Hematopoietic multipotent progenitor cell treated with erythropoietin and hydrocortisone succinate and interleukin-3 and kit ligand, for 4 days (in vitro differentiated cells): ENCODE measurements around the gene KRTAP9-2.
"Not testable (repeated sequence)": the region's sequence is repeated elsewhere in the genome, so short reads cannot be mapped to it uniquely, and the experiment has no call there.

Source experiments
- DNase-seq: peaks from one replicate; pipeline ENCODE4 v3.0.0-alpha.2; 2015

KRTAP9-2 gene

GRCh38 chr17:41237116-41237515 is 10.7 kb downstream of the KRTAP9-2 start:
- DNase-seq, result not testable (repeated sequence)

DNA sequence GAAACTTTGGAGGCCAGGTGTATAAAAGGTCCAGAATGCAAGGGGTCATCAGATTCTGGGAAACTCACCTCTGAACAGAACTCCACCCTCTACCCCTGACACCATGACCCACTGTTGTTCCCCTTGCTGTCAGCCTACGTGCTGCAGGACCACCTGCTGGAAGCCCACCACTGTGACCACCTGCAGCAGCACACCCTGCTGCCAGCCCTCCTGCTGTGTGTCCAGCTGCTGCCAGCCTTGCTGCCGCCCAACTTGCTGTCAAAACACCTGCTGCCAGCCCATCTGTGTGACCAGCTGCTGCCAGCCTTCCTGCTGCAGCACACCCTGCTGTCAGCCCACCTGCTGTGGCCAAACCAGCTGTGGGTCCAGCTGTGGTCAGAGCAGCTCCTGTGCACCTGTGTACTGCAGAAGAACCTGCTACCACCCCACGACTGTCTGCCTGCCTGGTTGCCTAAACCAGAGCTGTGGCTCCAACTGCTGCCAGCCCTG is 11.5 kb downstream of the KRTAP9-2 start, which contains the start of gene KRTAP9-8:
Gene KRTAP9-8, plus strand, starts transcription at position 51 of the 489 bp plus-strand sequence. Its CDS starts 53 bp downstream, at position 104.
- not testable (repeated sequence) for DNase-seq

GRCh38 chr17:41246995-41247787 is 20.7 kb downstream of the KRTAP9-2 start:
- not testable (repeated sequence) for DNase-seq

DNA sequence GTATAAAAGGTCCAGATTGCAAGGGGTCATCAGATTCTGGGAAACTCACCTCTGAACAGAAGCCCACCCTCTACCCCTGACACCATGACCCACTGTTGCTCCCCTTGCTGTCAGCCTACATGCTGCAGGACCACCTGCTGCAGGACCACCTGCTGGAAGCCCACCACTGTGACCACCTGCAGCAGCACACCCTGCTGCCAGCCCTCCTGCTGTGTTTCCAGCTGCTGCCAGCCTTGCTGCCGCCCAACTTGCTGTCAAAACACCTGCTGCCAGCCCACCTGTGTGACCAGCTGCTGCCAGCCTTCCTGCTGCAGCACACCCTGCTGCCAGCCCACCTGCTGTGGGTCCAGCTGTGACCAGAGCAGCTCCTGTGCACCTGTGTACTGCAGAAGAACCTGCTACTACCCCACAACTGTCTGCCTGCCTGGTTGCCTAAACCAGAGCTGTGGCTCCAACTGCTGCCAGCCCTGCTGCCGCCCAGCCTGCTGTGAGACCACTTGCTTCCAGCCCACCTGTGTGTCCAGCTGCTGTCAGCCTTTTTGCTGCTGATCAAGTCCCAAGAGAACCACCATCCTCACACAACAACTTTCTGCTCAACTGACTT is 23.3 kb downstream of the KRTAP9-2 start, which contains the start of gene KRTAP9-4:
Gene KRTAP9-4, plus strand, starts transcription at position 51 of the 604 bp plus-strand sequence. Its CDS starts 34 bp downstream, at position 85.
- not testable (repeated sequence) for DNase-seq

GRCh38 chr17:41251261-41251660 is 24.8 kb downstream of the KRTAP9-2 start:
- DNase-seq, result no peak

GRCh38 chr17:41254861-41255260 is 28.4 kb downstream of the KRTAP9-2 start:
- DNase-seq, result no peak

GRCh38 chr17:41255381-41256290 is 29.2 kb downstream of the KRTAP9-2 start, which contains the start of gene KRTAP9-9:
KRTAP9-9 (plus strand) TSS chr17:41255384.
- DNase-seq, result not testable (repeated sequence)

GRCh38 chr17:41256291-41256685 is 29.8 kb downstream of the KRTAP9-2 start:
- no peak for DNase-seq

DNA sequence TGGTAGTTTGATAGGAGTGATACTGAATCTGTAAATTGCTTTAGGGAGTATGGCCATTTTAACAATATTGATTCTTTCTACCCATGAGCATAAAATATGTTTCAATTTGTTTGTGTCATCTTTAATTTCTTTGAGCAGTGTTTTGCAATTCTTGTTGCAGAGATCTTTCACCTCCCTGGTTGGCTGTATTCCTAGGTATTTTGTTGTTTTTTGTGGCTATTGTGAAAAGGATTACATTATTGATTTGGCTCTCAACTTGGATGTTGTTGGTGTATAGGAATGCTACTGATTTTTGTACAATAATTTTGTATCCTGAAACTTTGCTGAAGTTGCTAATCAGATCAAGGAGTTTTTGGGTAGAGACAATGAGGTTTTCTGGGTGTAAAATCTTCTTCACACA is 32.0 kb downstream of the KRTAP9-2 start:
- DNase-seq, result no peak

GRCh38 chr17:41263212-41263611 is 36.8 kb downstream of the KRTAP9-2 start:
- DNase-seq, result no peak

- no peak for DNase-seq
These were observed 38.2 kb downstream of the KRTAP9-2 start for GRCh38 chr17:41264599-41264998.

- DNase-seq, result no peak
These were observed 38.6 kb downstream of the KRTAP9-2 start, which contains the start of gene KRTAP9-6 for GRCh38 chr17:41265078-41265477. KRTAP9-6 (plus strand) TSS chr17:41265378; CDS start chr17:41265378, 0 bp downstream.

GRCh38 chr17:41267711-41268110 is 41.3 kb downstream of the KRTAP9-2 start:
- DNase-seq, result no peak

DNA sequence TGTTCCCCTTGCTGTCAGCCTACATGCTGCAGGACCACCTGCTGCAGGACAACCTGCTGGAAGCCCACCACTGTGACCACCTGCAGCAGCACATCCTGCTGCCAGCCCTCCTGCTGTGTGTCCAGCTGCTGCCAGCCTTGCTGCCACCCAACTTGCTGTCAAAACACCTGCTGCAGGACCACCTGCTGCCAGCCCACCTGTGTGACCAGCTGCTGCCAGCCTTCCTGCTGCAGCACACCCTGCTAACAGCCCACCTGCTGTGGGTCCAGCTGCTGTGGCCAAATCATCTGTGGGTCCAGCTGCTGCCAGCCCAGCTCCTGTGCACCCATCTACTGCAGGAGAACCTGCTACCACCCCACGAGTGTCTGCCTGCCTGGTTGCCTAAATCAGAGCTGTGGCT is 44.9 kb downstream of the KRTAP9-2 start:
- not testable (repeated sequence) for DNase-seq

GRCh38 chr17:41271858-41272257 is 45.4 kb downstream of the KRTAP9-2 start:
- no peak for DNase-seq

GRCh38 chr17:41275648-41276190 is 49.3 kb downstream of the KRTAP9-2 start, which contains the start of gene KRTAP9-7:
KRTAP9-7 (plus strand) TSS chr17:41275698; CDS start chr17:41275698, 0 bp downstream.
- not testable (repeated sequence) for DNase-seq
